Measurements from ENCODE around the gene RPS6KA2.

RPS6KA2 gene

GRCh38 chr6:166661327-166662085 is 34.5 kb upstream of the RPS6KA2 start:
- no peak for DNase-seq
- Mint-ChIP-seq H3K9me3 (no peaks in the 10 kb centered on the region), H3K27ac (no peak overlapping the region), H3K4me3 (no peak overlapping the region), H3K27me3 (peaks cover 15 to 40% of the 10 kb centered on the region in 2 donors), H3K36me3 (peaks cover 0 to 2% of the 10 kb centered on the region in 2 donors), H3K4me1 (peaks cover 18 to 22% of the 10 kb centered on the region in 2 donors)
- no peak for ATAC-seq (replicated peaks)

- Mint-ChIP-seq H3K27me3 (peaks cover 15 to 39% of the 10 kb centered on the region in 2 donors), H3K27ac (no peak overlapping the region), H3K4me3 (no peak overlapping the region), H3K36me3 (peaks cover 0 to 2% of the 10 kb centered on the region in 2 donors), H3K9me3 (no peaks in the 10 kb centered on the region), H3K4me1 (peaks cover 18 to 22% of the 10 kb centered on the region in 2 donors)
- no peak for DNase-seq
- no peak for ATAC-seq (replicated peaks)
These were observed 33.2 kb upstream of the RPS6KA2 start for GRCh38 chr6:166660157-166660688.

GRCh38 chr6:166659581-166659980 is 32.5 kb upstream of the RPS6KA2 start:
- Mint-ChIP-seq H3K9me3 (no peaks in the 10 kb centered on the region), H3K4me1 (peaks cover 18 to 22% of the 10 kb centered on the region in 2 donors), H3K36me3 (peaks cover 0 to 2% of the 10 kb centered on the region in 2 donors), H3K27ac (no peak overlapping the region), H3K27me3 (peaks cover 15 to 36% of the 10 kb centered on the region in 2 donors), H3K4me3 (no peak overlapping the region)
- ATAC-seq (replicated peaks) (no peak), DNase-seq (no peak)

- peaks cover 15 to 35% of the 10 kb centered on the region in 2 donors for H3K27me3 Mint-ChIP-seq
- DNase-seq (no peak), ATAC-seq (replicated peaks) (no peak)
- no peak overlapping the region for H3K4me3 Mint-ChIP-seq
- H3K9me3 Mint-ChIP-seq: no peaks in the 10 kb centered on the region
- H3K36me3 Mint-ChIP-seq: peaks cover 0 to 2% of the 10 kb centered on the region in 2 donors
- peaks cover 15 to 22% of the 10 kb centered on the region in 2 donors for H3K4me1 Mint-ChIP-seq
- no peak overlapping the region for H3K27ac Mint-ChIP-seq
These were observed 31.7 kb upstream of the RPS6KA2 start for GRCh38 chr6:166658792-166659150.

- Mint-ChIP-seq H3K27ac (no peak overlapping the region), H3K4me3 (peak overlapping the region in 1 of 2 donors; percentile 11), H3K4me1 (peaks cover 9 to 19% of the 10 kb centered on the region in 2 donors), H3K9me3 (no peaks in the 10 kb centered on the region), H3K36me3 (peaks cover 0 to 2% of the 10 kb centered on the region in 2 donors), H3K27me3 (peaks cover 15 to 31% of the 10 kb centered on the region in 2 donors)
- ATAC-seq (replicated peaks): no peak
- no peak for DNase-seq
These were observed 31.2 kb upstream of the RPS6KA2 start for GRCh38 chr6:166658115-166658791.

- H3K27ac Mint-ChIP-seq: peak overlapping the region; percentile 92
- peaks cover 0 to 2% of the 10 kb centered on the region in 2 donors for H3K36me3 Mint-ChIP-seq
- peaks cover 20 to 23% of the 10 kb centered on the region in 2 donors for H3K27me3 Mint-ChIP-seq
- ATAC-seq (replicated peaks): peak; percentile 49 to 73
- no peaks in the 10 kb centered on the region for H3K9me3 Mint-ChIP-seq
- H3K4me3 Mint-ChIP-seq: no peak overlapping the region
- no peak for DNase-seq
- peaks cover 3 to 17% of the 10 kb centered on the region in 2 donors for H3K4me1 Mint-ChIP-seq
These were observed 30.5 kb upstream of the RPS6KA2 start for GRCh38 chr6:166657531-166657930.

GRCh38 chr6:166656230-166657151 is 29.4 kb upstream of the RPS6KA2 start:
- H3K9me3 Mint-ChIP-seq: no peaks in the 10 kb centered on the region
- ATAC-seq (replicated peaks) (peak; percentile 67 to 83), DNase-seq (no peak)
- no peak overlapping the region for H3K4me3 Mint-ChIP-seq
- H3K36me3 Mint-ChIP-seq: peaks cover 0 to 2% of the 10 kb centered on the region in 2 donors
- H3K27me3 Mint-ChIP-seq: peaks cover 18 to 23% of the 10 kb centered on the region in 2 donors
- H3K4me1 Mint-ChIP-seq: peaks cover 0 to 17% of the 10 kb centered on the region in 2 donors
- H3K27ac Mint-ChIP-seq: peak overlapping the region; percentile 92

GRCh38 chr6:166655713-166656229 is 28.7 kb upstream of the RPS6KA2 start:
- Mint-ChIP-seq H3K4me1 (peaks cover 0 to 17% of the 10 kb centered on the region in 2 donors), H3K27me3 (peaks cover 18 to 23% of the 10 kb centered on the region in 2 donors), H3K27ac (no peak overlapping the region), H3K4me3 (no peak overlapping the region), H3K36me3 (peaks cover 0 to 2% of the 10 kb centered on the region in 2 donors), H3K9me3 (no peaks in the 10 kb centered on the region)
- DNase-seq (no peak), ATAC-seq (replicated peaks) (no peak)

GRCh38 chr6:166655251-166655650 is 28.2 kb upstream of the RPS6KA2 start:
- H3K4me3 Mint-ChIP-seq: no peak overlapping the region
- ATAC-seq (replicated peaks) (no peak), DNase-seq (no peak)
- peaks cover 0 to 2% of the 10 kb centered on the region in 2 donors for H3K36me3 Mint-ChIP-seq
- no peak overlapping the region for H3K27ac Mint-ChIP-seq
- peaks cover 0 to 17% of the 10 kb centered on the region in 2 donors for H3K4me1 Mint-ChIP-seq
- no peaks in the 10 kb centered on the region for H3K9me3 Mint-ChIP-seq
- peaks cover 17 to 23% of the 10 kb centered on the region in 2 donors for H3K27me3 Mint-ChIP-seq

GRCh38 chr6:166654573-166654972 is 27.5 kb upstream of the RPS6KA2 start:
- H3K36me3 Mint-ChIP-seq: peaks cover 0 to 2% of the 10 kb centered on the region in 2 donors
- ATAC-seq (replicated peaks): no peak

GRCh38 chr6:166653639-166653941 is 26.5 kb upstream of the RPS6KA2 start:
- Mint-ChIP-seq H3K4me1 (peaks cover 0 to 17% of the 10 kb centered on the region in 2 donors), H3K4me3 (no peak overlapping the region), H3K9me3 (no peaks in the 10 kb centered on the region), H3K27ac (no peak overlapping the region), H3K27me3 (peaks cover 5 to 14% of the 10 kb centered on the region in 2 donors), H3K36me3 (peaks cover 0 to 2% of the 10 kb centered on the region in 2 donors)
- DNase-seq (no peak), ATAC-seq (replicated peaks) (no peak)

More at GRCh38 chr6:166654573-166654972, 27.5 kb upstream of the RPS6KA2 start:
- no peak overlapping the region for H3K27ac Mint-ChIP-seq
- no peaks in the 10 kb centered on the region for H3K9me3 Mint-ChIP-seq
- H3K27me3 Mint-ChIP-seq: peaks cover 14 to 22% of the 10 kb centered on the region in 2 donors
- no peak for DNase-seq
- H3K4me3 Mint-ChIP-seq: no peak overlapping the region
- peaks cover 0 to 17% of the 10 kb centered on the region in 2 donors for H3K4me1 Mint-ChIP-seq

GRCh38 chr6:166650824-166651807 is 24.1 kb upstream of the RPS6KA2 start:
- ATAC-seq (replicated peaks) (no peak), DNase-seq (no peak)
- no peak overlapping the region for H3K4me3 Mint-ChIP-seq
- peaks cover 0 to 9% of the 10 kb centered on the region in 2 donors for H3K27me3 Mint-ChIP-seq
- H3K4me1 Mint-ChIP-seq: no peaks in the 10 kb centered on the region
- H3K9me3 Mint-ChIP-seq: no peaks in the 10 kb centered on the region
- H3K36me3 Mint-ChIP-seq: peaks cover 0 to 2% of the 10 kb centered on the region in 2 donors
- H3K27ac Mint-ChIP-seq: no peak overlapping the region

GRCh38 chr6:166650047-166650446 is 23.0 kb upstream of the RPS6KA2 start:
- H3K36me3 Mint-ChIP-seq: peaks cover 0 to 2% of the 10 kb centered on the region in 2 donors
- no peak for DNase-seq
- ATAC-seq (replicated peaks): no peak
- no peaks in the 10 kb centered on the region for H3K4me1 Mint-ChIP-seq
- peaks cover 5 to 9% of the 10 kb centered on the region in 2 donors for H3K27me3 Mint-ChIP-seq
- H3K9me3 Mint-ChIP-seq: no peaks in the 10 kb centered on the region
- no peak overlapping the region for H3K4me3 Mint-ChIP-seq
- no peak overlapping the region for H3K27ac Mint-ChIP-seq
